HL-60 (cell line): Measurements from ENCODE around the gene BRAF.

Experiments used
- GABPA ChIP-seq: IDR thresholded peaks from 2 replicates; pipeline ENCODE4 v1.6.1; 2012; ENCODE audit warnings: low read depth
- POLR2AphosphoS5 ChIP-seq: IDR thresholded peaks from 2 replicates; pipeline ENCODE4 v1.6.1; 2012; ENCODE audit warnings: low read depth
- SPI1 ChIP-seq: IDR thresholded peaks from 2 replicates; pipeline ENCODE4 v1.6.1; 2012; ENCODE audit warnings: low read depth, mild to moderate bottlenecking, borderline replicate concordance
- TF ChIP-seq, protein P1 (sequence below): IDR thresholded peaks from one replicate; pipeline ENCODE4 v1.5.1; 2011; ENCODE audit warnings: low read length, control low read depth, inconsistent platforms; ENCODE audit not compliant: insufficient read depth

DNA sequence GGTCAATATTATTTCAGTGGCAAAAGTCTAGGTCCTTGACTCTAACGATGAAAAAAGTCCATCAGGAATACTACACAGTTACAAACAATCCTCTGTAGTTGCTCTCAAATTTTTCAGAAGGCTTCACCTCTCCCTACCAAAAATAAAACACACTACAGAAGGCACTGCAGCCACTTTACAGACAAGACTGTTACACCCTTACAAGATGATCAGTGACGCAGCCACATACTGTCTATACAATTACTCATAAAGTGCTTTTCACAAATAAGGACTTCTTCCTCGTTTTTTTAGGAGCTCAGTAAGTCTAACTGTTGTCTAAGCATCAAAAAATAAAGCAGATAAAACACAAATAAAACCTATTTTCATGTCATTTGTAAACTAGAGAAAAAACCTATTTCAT is 201.2 kb downstream of the BRAF start:
- TF ChIP-seq POLR2AphosphoS5 (no peak), GABPA (no peak), SPI1 (no peak)
- TF ChIP-seq, protein P1, sequence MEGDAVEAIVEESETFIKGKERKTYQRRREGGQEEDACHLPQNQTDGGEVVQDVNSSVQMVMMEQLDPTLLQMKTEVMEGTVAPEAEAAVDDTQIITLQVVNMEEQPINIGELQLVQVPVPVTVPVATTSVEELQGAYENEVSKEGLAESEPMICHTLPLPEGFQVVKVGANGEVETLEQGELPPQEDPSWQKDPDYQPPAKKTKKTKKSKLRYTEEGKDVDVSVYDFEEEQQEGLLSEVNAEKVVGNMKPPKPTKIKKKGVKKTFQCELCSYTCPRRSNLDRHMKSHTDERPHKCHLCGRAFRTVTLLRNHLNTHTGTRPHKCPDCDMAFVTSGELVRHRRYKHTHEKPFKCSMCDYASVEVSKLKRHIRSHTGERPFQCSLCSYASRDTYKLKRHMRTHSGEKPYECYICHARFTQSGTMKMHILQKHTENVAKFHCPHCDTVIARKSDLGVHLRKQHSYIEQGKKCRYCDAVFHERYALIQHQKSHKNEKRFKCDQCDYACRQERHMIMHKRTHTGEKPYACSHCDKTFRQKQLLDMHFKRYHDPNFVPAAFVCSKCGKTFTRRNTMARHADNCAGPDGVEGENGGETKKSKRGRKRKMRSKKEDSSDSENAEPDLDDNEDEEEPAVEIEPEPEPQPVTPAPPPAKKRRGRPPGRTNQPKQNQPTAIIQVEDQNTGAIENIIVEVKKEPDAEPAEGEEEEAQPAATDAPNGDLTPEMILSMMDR = no peak
